WTC11 (cell line): ENCODE measurements around the gene ARL15. TPM values are rescaled to one million over a fixed set of nuclear protein-coding genes. Genes with fewer than 3 reads are reported as not detected.

ENCODE experiments used
- ATAC-seq: fragments of 200-7000 bp; cut with Tn5 transposase; 2 replicates; pipeline ENCODE4 v1.10.0; 2021; ENCODE audit warnings: mild to moderate bottlenecking, moderate library complexity
- CTCF ChIA-PET: fragments of 300-600 bp; sonication (Branson Sonifier 250); formaldehyde crosslinking; loops from one replicate; lab custom pipeline; 2021; ENCODE audit warnings: antibody characterized with exemption; lab: Charles Lee
- POLR2A ChIA-PET: fragments of 350-600 bp; sonication (Branson Sonifier 250); formaldehyde crosslinking; loops from one replicate; lab custom pipeline; 2021; ENCODE audit warnings: antibody characterized with exemption; lab: Charles Lee
- DNase-seq: peaks from one replicate; pipeline ENCODE4 v3.0.0; 2021; ENCODE audit warnings: low spot score
- H3K27ac Mint-ChIP-seq: 2 replicates; pipeline ENCODE4 v1.8.0; 2021; ENCODE audit warnings: mixed read lengths
- H3K27me3 Mint-ChIP-seq: 2 replicates; pipeline ENCODE4 v1.8.0; 2021; ENCODE audit warnings: low read depth, mild to moderate bottlenecking, moderate library complexity, mixed read lengths
- H3K36me3 Mint-ChIP-seq: 2 replicates; pipeline ENCODE4 v1.8.0; 2021; ENCODE audit warnings: mixed read lengths
- H3K4me1 Mint-ChIP-seq: 2 replicates; pipeline ENCODE4 v1.8.0; 2022; ENCODE audit warnings: mixed read lengths
- H3K4me3 Mint-ChIP-seq: 2 replicates; pipeline ENCODE4 v1.8.0; 2021; ENCODE audit warnings: mild to moderate bottlenecking, moderate library complexity, mixed read lengths
- H3K9me3 Mint-ChIP-seq: 2 replicates; pipeline ENCODE4 v1.8.0; 2021; ENCODE audit warnings: mixed read lengths
- ATF6 ChIP-seq: sonication (generic); formaldehyde crosslinking; IDR thresholded peaks from 2 replicates; pipeline ENCODE4 v1.8.1; 2023; ENCODE audit warnings: mild to moderate bottlenecking, missing genetic modification reagents
- E2F4 ChIP-seq: sonication (generic); formaldehyde crosslinking; IDR thresholded peaks from 2 replicates; pipeline ENCODE4 v1.8.1; 2022; ENCODE audit warnings: low read depth, mild to moderate bottlenecking, moderate library complexity, missing genetic modification reagents, borderline replicate concordance
- FOXJ3 ChIP-seq: sonication (generic); formaldehyde crosslinking; IDR thresholded peaks from 2 replicates; pipeline ENCODE4 v1.9.0; 2021; ENCODE audit warnings: missing genetic modification reagents, mild to moderate bottlenecking, borderline replicate concordance
- FOXP1 ChIP-seq: sonication (generic); formaldehyde crosslinking; IDR thresholded peaks from 2 replicates; pipeline ENCODE4 v1.8.0; 2022; ENCODE audit warnings: missing genetic modification reagents, mild to moderate bottlenecking, moderate library complexity, borderline replicate concordance
- FOXP4 ChIP-seq: sonication (generic); formaldehyde crosslinking; IDR thresholded peaks from 2 replicates; pipeline ENCODE4 v1.8.0; 2022; ENCODE audit warnings: mild to moderate bottlenecking, missing genetic modification reagents
- GTF2I ChIP-seq: fragments of 250-450 bp; sonication (Bioruptor Pico); conservative IDR thresholded peaks from 2 replicates; pipeline ENCODE4 v1.4.0; 2021; ENCODE audit warnings: mild to moderate bottlenecking
- JAZF1 ChIP-seq: fragments of 250-450 bp; sonication (Bioruptor Pico); IDR thresholded peaks from 2 replicates; pipeline ENCODE4 v1.9.0; 2021; ENCODE audit warnings: moderate library complexity, mild to moderate bottlenecking, inconsistent platforms
- JUN ChIP-seq: sonication (generic); formaldehyde crosslinking; IDR thresholded peaks from 2 replicates; pipeline ENCODE4 v1.8.0; 2023; ENCODE audit warnings: mild to moderate bottlenecking, missing genetic modification reagents
- MAX ChIP-seq: sonication (generic); formaldehyde crosslinking; IDR thresholded peaks from 2 replicates; pipeline ENCODE4 v1.8.0; 2022; ENCODE audit warnings: mild to moderate bottlenecking, missing genetic modification reagents
- MLX ChIP-seq: sonication (generic); formaldehyde crosslinking; IDR thresholded peaks from 2 replicates; pipeline ENCODE4 v1.8.1; 2023; ENCODE audit warnings: mild to moderate bottlenecking, missing genetic modification reagents, moderate library complexity
- MXD4 ChIP-seq: fragments of 250-450 bp; sonication (Bioruptor Pico); IDR thresholded peaks from 2 replicates; pipeline ENCODE4 v1.8.0; 2021; ENCODE audit warnings: mild to moderate bottlenecking, moderate library complexity, borderline replicate concordance
- NFATC4 ChIP-seq: fragments of 250-450 bp; sonication (Bioruptor Pico); IDR thresholded peaks from 2 replicates; pipeline ENCODE4 v1.9.0; 2021; ENCODE audit warnings: mild to moderate bottlenecking
- NFYB ChIP-seq: sonication (generic); formaldehyde crosslinking; conservative IDR thresholded peaks from 2 replicates; pipeline ENCODE4 v1.8.0; 2022; ENCODE audit warnings: low read depth, missing genetic modification reagents
- NR1H2 ChIP-seq: sonication (generic); formaldehyde crosslinking; IDR thresholded peaks from 2 replicates; pipeline ENCODE4 v1.9.0; 2021; ENCODE audit warnings: mild to moderate bottlenecking, moderate library complexity, missing genetic modification reagents
- RELA ChIP-seq: sonication (generic); formaldehyde crosslinking; IDR thresholded peaks from 2 replicates; pipeline ENCODE4 v1.8.1; 2022; ENCODE audit warnings: missing genetic modification reagents, mild to moderate bottlenecking, borderline replicate concordance
- SMAD3 ChIP-seq: sonication (generic); formaldehyde crosslinking; IDR thresholded peaks from 2 replicates; pipeline ENCODE4 v1.8.0; 2022; ENCODE audit warnings: missing genetic modification reagents, mild to moderate bottlenecking, borderline replicate concordance
- SOX15 ChIP-seq: fragments of 250-450 bp; sonication (Bioruptor Pico); IDR thresholded peaks from 2 replicates; pipeline ENCODE4 v1.9.0; 2021; ENCODE audit warnings: mild to moderate bottlenecking
- TCF7 ChIP-seq: sonication (generic); formaldehyde crosslinking; IDR thresholded peaks from 2 replicates; pipeline ENCODE4 v1.8.0; 2022; ENCODE audit warnings: mild to moderate bottlenecking, low read depth, missing genetic modification reagents, moderate library complexity
- TP53 ChIP-seq: sonication (generic); formaldehyde crosslinking; IDR thresholded peaks from 2 replicates; pipeline ENCODE4 v1.8.1; 2023; ENCODE audit warnings: mild to moderate bottlenecking, missing genetic modification reagents
- USF2 ChIP-seq: sonication (generic); formaldehyde crosslinking; IDR thresholded peaks from 2 replicates; pipeline ENCODE4 v1.8.1; 2023; ENCODE audit warnings: mild to moderate bottlenecking, missing genetic modification reagents, moderate library complexity
- ZNF263 ChIP-seq: sonication (generic); formaldehyde crosslinking; IDR thresholded peaks from 2 replicates; pipeline ENCODE4 v1.8.1; 2022; ENCODE audit warnings: low read depth, mild to moderate bottlenecking, moderate library complexity, missing genetic modification reagents
- ZNF396 ChIP-seq: fragments of 250-450 bp; sonication (Bioruptor Pico); IDR thresholded peaks from 2 replicates; pipeline ENCODE4 v1.8.0; 2021; ENCODE audit warnings: mild to moderate bottlenecking, moderate library complexity, borderline replicate concordance
- ZNF416 ChIP-seq: fragments of 250-450 bp; sonication (Bioruptor Pico); IDR thresholded peaks from 2 replicates; pipeline ENCODE4 v1.9.0; 2021; ENCODE audit warnings: mild to moderate bottlenecking, inconsistent platforms
- ZSCAN18 ChIP-seq: fragments of 250-450 bp; sonication (Bioruptor Pico); IDR thresholded peaks from 2 replicates; pipeline ENCODE4 v2.1.2; 2022; ENCODE audit warnings: mild to moderate bottlenecking, moderate library complexity
- total RNA-seq: library from RNA; stranded (reverse); gene quantifications from 3 replicates; pipeline ENCODE4 v1.2.3, GENCODE V29; 2021

The ARL15 gene
- total RNA-seq, 1 experiment from 2014 or later: 20.1 TPM

GRCh38 chr5:53936481-53937352, 373.7 kb downstream of the ARL15 start:
- Mint-ChIP-seq H3K27me3 (no peaks in the 10 kb centered on the region), H3K9me3 (no peaks in the 10 kb centered on the region), H3K36me3 (no peaks in the 10 kb centered on the region), H3K4me3 (no peak overlapping the region), H3K27ac (no peak overlapping the region), H3K4me1 (peaks cover 31% of the 10 kb centered on the region)
- no peak for TF ChIP-seq NFATC4
- no peak for TF ChIP-seq NFYB (CRISPR knock-in tag)
- TF ChIP-seq FOXJ3 (CRISPR knock-in tag): no peak
- no peak for TF ChIP-seq GTF2I (CRISPR knock-in tag)
- no peak for TF ChIP-seq JAZF1
- TF ChIP-seq ZNF416 (CRISPR knock-in tag): no peak
- TF ChIP-seq USF2 (CRISPR knock-in tag): no peak
- no peak for TF ChIP-seq ZSCAN18 (CRISPR knock-in tag)
- TF ChIP-seq SOX15 (CRISPR knock-in tag): no peak
- TF ChIP-seq TP53: no peak
- TF ChIP-seq MLX (CRISPR knock-in tag): no peak
- TF ChIP-seq MAX: no peak
- no peak for TF ChIP-seq RELA (CRISPR knock-in tag)
- no peak for TF ChIP-seq ZNF263 (CRISPR knock-in tag)
- TF ChIP-seq SMAD3 (CRISPR knock-in tag): no peak
- no peak for TF ChIP-seq FOXP1 (CRISPR knock-in tag)
- POLR2A ChIA-PET: no interaction called here
- ATAC-seq: no peak
- DNase-seq: no peak
- CTCF ChIA-PET: no interaction called here

- Mint-ChIP-seq H3K4me1 (peaks cover 27% of the 10 kb centered on the region), H3K4me3 (no peak overlapping the region), H3K36me3 (no peaks in the 10 kb centered on the region), H3K27me3 (no peaks in the 10 kb centered on the region), H3K27ac (no peak overlapping the region), H3K9me3 (no peaks in the 10 kb centered on the region)
- ATAC-seq: no peak
- no peak for DNase-seq
- POLR2A ChIA-PET: no interaction called here
- CTCF ChIA-PET: interaction anchor here (1.0 to 1.5 kb wide), 2 partner anchors 17 to 127 kb away, joined by 4 to 5 read pairs; no protein-coding TSS in a partner anchor
- TF ChIP-seq NR1H2 (CRISPR knock-in tag) (no peak), E2F4 (CRISPR knock-in tag) (no peak), JUN (CRISPR knock-in tag) (no peak), ZSCAN18 (CRISPR knock-in tag) (no peak), ZNF396 (CRISPR knock-in tag) (no peak), ATF6 (CRISPR knock-in tag) (no peak), TCF7 (no peak), MXD4 (CRISPR knock-in tag) (no peak), JAZF1 (no peak), FOXJ3 (CRISPR knock-in tag) (no peak), FOXP4 (CRISPR knock-in tag) (no peak)
Observed at GRCh38 chr5:53934151-53934820, 376.1 kb downstream of the ARL15 start.
